ENCODE results near the gene VPS13D.
A peak's percentile ranks its signal among the peaks of the same experiment; 100 is the strongest.

The VPS13D gene

DNA sequence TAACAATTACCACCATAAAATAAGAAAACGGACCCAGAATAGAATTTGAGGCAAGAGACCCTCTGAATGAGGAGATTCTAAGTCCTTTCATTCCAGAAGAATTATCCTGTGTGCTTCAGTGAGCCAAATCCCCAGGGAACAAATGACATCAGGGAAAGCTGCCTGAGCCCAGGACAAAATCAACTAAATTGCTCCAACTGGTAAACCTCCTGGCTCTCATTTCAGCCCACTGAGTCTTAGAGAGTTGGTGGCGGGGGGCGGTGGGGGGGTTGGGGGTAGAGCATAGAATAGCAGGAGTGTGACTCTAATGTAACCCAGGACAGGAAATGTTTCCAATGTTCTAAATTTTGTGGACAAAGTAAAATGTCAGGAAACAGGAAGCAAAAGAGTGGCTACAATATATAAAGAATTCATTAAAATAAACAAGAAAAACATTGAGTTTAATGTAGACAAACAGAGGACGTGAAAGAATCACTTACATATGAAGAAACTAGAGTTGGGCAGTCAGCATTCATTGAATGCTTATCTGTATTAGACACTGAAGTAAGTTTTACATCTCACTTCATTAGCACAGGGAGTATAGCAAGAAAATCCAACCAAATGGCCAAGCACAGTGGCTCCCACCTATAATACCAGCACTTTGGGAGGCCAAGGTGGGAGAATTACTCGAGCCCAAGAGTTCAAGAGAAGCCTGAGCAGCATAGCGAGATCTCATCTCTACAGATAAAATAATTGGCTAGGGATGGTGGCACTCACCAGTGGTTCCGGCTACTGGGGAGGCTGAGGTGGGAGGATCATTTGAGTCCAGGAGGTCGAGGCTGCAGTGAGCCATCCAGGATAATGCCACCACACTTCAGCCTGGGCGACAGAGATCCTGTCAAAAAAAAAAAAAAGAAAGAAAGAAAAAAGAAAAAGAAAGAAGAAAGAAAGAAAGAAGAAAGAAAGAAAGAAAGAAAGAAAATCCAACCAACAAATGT lies 313.1 kb downstream of the VPS13D start:
- DNase-seq = no peak

GRCh38 chr1:12543740-12544154 lies 313.9 kb downstream of the VPS13D start:
- DNase-seq = no peak

- no peak for DNase-seq
These were observed 314.5 kb downstream of the VPS13D start for GRCh38 chr1:12544357-12544756.

- no peak for DNase-seq
These were observed 315.2 kb downstream of the VPS13D start for GRCh38 chr1:12544992-12545391.

DNA sequence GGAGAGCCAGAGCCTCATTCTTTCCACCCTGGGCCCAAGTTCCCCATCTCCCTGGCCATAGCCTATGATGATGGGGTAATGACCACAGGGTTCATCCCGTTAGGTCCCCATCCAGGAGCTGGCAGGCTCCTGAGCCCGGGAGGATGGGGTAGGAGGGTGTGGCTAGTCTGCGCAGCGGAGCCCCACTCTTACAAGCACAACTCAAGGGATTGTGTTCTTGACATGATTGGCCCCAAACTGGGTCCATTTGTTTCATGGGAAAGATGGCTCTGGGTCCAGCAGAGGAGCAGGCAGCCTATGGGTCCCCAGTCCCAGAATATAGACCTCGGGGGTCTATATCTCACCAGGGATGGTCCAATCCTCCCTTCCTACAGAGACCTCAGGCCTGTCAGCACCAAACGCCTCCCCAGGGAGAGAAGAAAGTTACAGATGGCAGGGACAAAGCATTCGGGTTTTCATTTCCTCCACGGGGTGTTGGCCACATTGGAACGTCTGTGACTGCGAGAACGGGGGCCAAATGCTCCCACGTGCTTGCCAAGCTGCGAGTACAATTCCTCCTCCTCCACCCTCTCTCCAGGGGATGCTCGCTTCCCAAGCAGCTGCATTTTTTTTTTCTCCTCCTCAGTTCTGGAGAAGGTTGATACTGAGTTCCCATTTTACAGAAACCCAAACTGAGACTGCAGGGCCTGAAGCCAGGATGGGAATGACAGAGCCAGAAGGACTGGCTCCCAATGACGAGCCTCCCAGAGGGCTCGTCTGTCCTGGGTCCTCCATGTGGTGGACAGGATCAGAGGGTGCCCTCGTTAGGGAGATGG lies 317.1 kb downstream of the VPS13D start:
- DNase-seq = no peak

DNA sequence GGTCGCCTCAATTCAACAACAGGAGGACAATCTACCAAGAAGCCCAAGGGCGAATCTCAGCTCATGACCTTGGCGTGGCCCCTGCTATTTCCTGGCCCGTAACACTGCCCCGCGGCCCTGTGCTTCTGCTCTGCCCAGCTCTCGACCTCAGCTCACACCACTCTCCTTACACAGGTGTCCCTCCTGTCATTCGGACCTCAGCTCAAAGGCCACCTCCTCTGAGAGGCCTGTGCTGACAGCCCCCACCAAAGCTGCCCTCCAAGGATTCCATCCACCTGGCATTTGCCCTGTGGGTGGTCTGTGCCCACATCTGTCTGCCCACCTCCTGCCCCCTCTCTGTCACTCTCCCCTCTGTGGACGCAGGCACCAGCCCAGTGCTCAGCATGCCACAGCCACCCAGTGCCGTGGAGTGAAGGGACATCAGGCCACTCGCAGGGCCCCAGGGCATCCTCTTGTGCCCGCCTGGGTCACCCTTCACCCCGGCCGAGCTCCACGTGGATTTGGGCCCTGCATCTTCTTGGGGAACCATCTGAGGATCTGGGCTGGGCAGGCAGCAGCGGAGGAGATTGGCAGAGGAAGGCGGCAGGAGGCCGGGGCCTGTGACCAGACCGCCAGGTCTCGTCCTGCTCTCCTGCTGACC lies 317.9 kb downstream of the VPS13D start:
- no peak for DNase-seq

DNA sequence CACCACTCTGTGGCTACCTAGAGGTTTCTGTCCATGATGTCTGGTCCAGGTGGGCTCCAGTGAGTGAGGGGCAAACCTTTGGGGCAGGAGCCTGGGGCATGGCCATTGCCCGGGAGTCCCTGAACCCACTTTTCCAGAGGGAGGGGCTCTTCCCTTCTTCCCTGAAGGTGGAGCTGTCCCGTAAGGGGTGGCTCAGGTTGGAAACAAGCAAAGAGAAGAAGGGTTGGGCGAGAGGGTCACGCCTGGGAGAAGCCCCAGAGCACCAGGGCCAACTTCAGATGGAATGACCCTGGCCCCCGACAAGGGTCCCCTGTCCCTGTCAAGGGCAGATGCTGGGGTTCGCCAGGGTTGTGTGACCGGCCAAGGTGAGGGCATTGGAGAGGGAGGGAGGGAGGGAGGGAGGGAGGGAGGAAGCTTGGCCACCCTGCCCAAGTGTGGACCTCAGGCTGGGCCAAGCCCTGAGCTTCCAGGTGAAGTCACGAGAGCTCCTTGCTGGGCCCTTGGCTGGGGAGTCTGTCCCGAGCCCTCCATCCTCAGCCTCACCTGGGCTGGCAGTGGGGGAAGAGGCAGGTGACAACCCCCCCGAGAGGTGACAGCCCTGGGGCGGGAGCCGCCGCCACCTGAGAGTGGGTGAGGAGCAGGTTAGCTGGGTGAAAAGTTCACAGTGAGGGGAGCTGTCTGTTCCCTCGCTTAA lies 318.6 kb downstream of the VPS13D start:
- no peak for DNase-seq

DNA sequence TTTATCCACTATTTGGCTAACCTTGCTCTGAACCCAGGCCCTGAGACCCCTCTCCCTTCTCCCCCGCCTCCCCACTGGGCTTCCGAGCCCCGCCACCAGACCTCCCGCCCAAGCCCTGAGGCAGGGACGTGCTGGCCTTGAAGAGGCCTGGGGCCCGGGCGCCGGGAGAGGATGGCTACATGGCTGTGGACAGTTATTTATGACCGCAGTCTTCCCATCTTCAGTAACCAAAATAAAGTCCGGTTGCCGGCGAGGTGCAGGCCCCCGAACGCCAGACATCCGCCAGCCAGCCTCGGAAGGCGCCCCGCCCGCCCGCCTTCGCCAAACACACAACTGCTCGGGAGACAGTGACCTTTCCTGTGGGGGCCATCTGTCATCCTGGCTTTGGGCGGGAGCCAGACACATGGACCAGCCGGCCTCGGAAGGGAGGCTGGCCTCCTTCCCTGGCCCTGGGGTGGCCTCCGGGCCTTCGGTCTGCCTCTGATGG lies 319.2 kb downstream of the VPS13D start:
- DNase-seq = peak; percentile 3

GRCh38 chr1:12549460-12550349 lies 319.9 kb downstream of the VPS13D start:
- peak; percentile 84 for DNase-seq

GRCh38 chr1:12551584-12551983 lies 321.8 kb downstream of the VPS13D start:
- no peak for DNase-seq

GRCh38 chr1:12552111-12552888 lies 322.5 kb downstream of the VPS13D start:
- no peak for DNase-seq

DNA sequence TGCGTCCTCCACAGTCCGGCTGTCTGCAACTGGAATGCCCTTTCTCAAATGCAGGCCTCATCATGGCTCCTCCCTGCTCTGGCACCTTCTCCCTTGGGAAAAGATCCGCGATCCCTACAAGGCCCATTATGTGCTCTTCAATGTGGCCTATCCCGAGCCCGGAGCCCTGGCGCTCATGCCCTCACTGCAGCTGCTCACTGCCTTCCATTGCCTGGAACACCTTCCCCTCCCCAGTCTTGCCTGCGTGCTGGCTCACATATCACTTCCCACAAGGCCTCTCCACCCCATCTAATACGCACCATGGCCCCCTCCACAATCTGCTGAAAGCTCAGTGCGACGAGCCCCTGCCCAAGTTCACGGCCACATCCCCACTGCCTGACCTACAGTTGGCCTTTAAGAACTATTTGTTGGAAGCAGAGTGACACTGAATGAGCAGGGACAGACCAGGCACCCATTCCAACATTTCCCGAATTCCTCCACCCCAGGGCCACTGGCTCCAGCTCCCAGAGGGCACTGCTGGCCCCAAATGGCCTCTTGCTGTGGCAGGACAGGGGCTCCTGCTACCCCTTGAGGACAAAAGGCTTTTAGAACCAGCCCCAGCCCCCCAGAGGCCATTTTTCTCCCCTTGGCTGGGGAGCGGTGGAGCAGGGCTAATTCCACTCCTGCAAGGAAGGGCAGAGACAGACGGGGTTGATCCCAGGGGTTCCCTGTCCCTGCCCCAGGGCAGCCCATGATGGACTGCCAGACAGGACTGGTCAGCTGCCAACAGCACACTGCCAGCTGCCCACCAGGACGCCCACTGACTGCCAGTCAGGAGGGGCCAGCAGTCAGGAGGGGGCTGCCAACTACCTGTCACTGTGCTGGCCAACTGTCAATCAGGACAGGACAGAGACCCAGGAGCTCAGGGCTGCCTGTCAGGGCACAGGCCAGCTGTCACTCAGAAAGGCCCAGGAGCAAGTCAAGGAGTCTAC lies 323.4 kb downstream of the VPS13D start:
- no peak for DNase-seq

GRCh38 chr1:12553963-12554362 lies 324.1 kb downstream of the VPS13D start:
- DNase-seq = no peak

GRCh38 chr1:12554521-12555305 lies 324.9 kb downstream of the VPS13D start:
- no peak for DNase-seq

DNA sequence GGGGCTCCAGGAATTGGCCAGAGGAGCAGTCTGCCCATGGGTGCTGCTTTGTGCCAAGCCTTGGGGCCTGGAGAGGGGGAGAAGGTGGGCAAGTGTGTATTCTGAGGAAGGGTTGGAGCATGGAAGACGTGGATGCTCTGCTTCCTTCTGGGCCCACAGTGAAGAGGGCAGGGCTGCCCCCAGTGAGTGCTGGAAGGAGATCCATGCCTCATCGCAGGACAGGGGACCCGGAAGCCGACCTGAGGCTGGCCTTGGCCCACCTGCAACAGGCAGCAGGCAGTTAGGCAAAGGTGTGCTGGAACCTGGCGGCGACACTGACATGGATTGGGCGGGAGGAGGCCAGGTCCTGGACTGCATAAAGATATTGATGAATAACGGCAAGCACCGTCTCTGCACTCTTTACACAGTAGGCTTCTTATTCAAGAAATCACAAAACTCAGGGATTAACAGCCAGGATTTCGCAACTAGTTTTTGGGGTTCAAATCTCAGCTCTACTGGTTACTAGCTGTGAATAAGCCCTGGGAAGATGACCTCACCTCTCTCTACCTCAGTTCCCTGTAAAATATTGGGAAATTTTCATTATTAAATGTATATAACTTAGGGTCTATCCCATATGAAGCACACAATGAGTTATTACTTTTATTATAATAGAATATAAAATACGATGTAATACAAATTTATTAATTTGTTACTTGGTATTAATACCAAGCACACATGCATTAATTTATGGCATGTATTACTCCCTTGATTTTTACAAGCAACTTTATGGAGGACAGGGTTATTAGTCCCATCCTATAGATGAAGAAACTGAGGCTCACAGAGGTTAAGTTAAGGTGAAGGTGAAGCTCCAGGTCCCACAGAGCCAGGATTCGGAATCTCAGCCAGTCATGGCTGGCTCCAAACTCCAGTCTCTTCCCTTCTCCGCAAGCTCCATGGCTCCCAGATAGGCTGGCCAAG lies 325.9 kb downstream of the VPS13D start:
- DNase-seq = no peak

- DNase-seq = peak; percentile 50
These were observed 326.6 kb downstream of the VPS13D start for GRCh38 chr1:12556368-12556930.

Measured in HCEC 1CT (cell line).